Fibroblast of pulmonary artery (primary cell): ENCODE data around the gene SHC1.

ENCODE experiments used
- DNase-seq: peaks from one replicate; pipeline ENCODE4 v3.0.0-alpha.2; 2010; ENCODE audit warnings: low read depth
- H3K4me3 ChIP-seq: replicated peaks from 2 replicates; pipeline ENCODE4 v1.5.1; 2011; ENCODE audit warnings: low read depth, mild to moderate bottlenecking, control low read depth, low read length, moderate library complexity
- TF ChIP-seq, protein P1 (sequence below): IDR thresholded peaks from 2 replicates; pipeline ENCODE4 v1.5.1; 2011; ENCODE audit warnings: mild to moderate bottlenecking, control low read depth, low read length, inconsistent platforms; ENCODE audit errors: missing control alignments

Gene SHC1

DNA sequence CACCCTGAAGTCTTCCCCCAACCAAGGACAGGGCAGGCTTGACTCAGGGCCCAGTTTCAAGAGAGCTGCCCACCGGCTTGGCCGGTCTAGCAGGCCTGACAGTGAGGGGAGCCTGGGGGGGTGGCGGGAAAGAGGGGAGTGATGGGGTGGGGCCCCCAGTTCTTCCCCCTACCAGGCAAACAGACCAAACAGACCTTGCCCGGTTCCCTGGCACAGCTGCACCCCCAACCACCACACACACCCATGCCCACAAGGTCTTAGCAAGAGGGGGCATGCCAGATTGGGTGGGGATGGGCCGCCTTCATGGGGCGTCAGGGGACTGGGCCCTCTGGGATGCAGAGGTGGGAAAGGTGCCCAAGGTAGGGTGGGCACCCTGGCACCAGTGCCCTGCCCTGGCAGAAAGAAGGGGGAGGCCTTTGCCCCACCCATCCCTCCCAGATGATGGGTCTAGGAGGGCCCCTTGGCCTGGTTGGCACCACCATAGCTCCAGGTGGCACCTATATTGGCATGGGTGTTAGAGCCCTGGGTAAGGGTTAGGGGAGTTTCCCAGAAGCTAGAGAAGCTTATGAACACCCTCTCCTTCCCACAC lies 41.0 kb upstream of the SHC1 start:
- no peak overlapping the region for H3K4me3 ChIP-seq
- DNase-seq = no peak

DNA sequence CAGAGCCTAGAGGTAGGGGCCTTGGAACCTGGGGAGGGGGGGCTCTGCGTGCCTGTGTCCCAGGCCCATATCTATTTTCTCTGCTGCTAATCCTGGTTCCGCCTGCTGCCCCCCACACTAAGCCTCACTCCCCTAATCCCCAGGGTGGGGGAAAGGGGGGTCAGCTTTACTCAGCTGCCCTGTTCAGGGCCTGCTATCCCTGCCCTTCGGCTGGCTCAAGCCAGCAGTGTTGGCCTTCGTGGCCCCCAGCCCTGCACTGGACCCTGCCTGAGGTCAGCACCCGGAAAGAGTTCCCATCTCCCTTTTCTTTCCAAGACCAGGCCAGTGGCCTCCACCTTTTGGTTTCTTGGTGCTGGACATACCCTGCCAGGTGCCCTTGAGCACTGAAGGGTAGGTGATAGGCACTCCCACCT lies 40.5 kb upstream of the SHC1 start:
- DNase-seq = no peak
- TF ChIP-seq, protein P1, sequence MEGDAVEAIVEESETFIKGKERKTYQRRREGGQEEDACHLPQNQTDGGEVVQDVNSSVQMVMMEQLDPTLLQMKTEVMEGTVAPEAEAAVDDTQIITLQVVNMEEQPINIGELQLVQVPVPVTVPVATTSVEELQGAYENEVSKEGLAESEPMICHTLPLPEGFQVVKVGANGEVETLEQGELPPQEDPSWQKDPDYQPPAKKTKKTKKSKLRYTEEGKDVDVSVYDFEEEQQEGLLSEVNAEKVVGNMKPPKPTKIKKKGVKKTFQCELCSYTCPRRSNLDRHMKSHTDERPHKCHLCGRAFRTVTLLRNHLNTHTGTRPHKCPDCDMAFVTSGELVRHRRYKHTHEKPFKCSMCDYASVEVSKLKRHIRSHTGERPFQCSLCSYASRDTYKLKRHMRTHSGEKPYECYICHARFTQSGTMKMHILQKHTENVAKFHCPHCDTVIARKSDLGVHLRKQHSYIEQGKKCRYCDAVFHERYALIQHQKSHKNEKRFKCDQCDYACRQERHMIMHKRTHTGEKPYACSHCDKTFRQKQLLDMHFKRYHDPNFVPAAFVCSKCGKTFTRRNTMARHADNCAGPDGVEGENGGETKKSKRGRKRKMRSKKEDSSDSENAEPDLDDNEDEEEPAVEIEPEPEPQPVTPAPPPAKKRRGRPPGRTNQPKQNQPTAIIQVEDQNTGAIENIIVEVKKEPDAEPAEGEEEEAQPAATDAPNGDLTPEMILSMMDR = no peak
- H3K4me3 ChIP-seq = no peak overlapping the region

More for the DNA sequence above, 41.0 kb upstream of the SHC1 start:
- TF ChIP-seq, protein P1 = no peak

DNA sequence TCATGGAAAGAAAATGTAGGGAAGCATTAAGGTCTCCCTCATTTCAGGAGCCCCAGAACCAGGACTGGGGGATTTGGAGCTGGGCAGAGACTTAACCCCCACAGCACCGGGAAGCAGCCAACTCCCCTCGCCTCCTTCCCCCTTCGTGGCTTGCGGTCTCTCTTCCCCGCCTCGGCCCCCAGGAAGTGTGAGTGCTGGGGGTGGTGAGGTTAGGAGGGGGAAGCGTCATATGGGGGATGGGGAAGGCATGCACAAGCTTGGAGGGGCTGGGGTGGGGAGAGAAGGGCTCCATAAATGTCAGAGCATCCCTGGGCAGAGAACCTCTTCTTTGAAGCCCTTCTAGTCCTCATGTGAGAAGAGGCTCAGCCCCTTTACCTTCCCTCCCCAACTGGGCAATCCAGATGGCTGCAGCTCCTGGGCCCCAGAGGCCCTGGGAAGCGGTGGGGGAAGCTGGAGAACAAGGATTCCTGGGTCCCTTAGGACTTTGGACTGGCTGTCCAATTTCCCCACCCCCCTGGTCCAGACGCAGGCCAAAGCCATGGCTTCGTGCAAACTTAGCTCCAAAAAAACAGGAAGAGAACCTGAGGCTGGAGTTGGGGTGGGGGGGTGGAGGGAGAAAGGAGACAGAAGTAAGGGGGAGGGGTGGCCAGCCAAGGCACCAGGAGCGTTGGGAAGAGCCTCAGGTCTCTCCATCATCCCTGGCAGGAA lies 39.8 kb upstream of the SHC1 start:
- TF ChIP-seq, protein P1 = no peak
- H3K4me3 ChIP-seq = no peak overlapping the region
- no peak for DNase-seq

DNA sequence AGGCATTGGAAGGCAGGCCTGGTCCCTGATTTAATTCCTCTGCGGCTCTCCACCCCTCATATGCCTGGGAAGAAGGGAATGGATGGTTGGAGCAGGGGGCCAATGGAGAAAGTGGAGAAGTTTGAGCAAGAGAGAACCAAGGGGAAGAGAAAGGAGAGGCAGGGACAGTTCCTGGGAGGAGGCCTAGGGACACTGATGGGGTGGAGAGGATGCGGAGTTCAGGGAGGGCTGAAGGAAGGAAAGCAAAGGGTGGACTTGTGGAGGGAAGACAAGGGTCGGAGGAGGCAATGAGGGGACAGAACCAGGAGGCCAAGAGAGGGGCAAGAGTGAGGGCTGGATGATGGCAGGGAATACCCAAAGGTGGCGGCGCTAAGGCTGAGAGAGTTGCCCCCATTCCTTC lies 39.2 kb upstream of the SHC1 start:
- TF ChIP-seq, protein P1 = no peak
- no peak overlapping the region for H3K4me3 ChIP-seq
- no peak for DNase-seq

DNA sequence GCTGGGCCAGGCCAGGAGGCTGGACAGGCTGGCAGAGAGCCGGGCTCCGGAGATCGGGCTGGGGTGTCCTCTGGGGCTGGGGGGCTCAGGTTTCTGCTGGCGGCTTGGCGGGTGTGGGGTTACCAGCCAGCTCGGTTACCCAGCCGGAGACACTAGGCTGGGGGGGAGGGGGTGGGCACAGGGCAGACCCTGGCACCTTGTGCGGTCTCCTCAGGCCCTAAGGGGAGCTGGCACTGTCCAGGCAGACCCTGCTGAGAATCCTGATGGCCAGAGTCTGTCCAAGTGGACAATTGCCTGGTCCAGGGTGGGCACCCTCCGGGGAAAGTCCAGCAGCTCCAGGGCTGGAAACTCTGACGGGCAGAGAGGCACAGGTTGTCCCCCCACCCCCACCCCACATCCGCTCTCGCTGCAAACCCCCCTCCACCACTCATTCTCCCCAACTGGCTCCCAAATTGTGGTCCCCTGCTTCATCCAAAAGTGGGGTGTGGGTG lies 38.7 kb upstream of the SHC1 start:
- TF ChIP-seq, protein P1 = no peak
- no peak for DNase-seq
- H3K4me3 ChIP-seq = no peak overlapping the region

DNA sequence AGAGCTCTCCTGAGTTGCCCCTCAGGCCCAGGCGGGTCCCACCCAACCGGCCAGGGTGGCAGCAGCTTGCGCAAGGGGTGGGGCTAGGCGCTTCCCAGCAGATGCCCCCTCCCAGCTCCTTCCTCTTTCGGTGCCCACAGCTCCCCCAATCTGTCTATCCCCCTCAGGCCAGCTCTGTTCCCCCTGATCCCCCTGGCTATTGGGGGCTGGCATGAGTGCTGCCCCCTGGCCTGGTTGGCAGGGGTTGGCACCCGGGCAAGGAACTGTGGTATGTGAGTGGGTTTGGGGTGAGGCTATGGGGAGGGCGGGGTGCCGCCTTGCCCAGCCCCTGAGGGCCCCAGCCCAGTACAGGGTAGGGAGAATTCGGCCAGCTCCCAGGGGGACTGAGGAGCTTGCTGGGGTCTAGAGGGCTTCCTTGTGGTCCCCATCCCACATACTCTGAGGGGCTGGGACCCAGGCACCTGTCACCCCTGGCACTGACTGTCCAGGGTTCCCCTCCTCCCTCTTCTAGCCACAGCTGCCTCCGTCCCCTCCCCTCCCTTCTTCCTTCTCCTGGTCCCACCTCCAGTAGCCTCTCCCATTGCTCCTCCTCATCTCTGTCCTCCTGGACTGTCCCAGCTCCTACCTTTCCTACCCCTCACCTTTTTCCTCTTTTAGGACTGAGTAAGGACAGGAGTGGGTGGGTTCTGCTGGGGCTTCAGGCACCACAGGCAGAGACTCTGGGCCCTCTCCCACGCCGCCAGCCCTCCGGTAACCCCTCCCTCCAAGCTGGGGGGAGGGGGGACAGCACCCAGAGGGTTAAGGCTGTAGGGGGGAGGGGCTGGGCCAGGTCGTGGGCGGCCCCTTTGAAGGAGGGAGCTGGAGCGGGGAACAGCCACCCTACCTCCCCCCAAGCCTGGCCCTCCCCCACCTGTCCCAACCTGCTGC lies 37.7 kb upstream of the SHC1 start:
- no peak for DNase-seq
- no peak overlapping the region for H3K4me3 ChIP-seq
- TF ChIP-seq, protein P1 = no peak
